Endometrial microvascular endothelial cells (primary cell): ENCODE measurements around the gene HAUS3. TPM values are rescaled to one million over a fixed set of nuclear protein-coding genes. Genes with fewer than 3 reads are reported as not detected.

Source experiments
- in situ Hi-C: cut with HindIII; loops from 2 replicates; pipeline ENCODE4 v1.10.0; 2017; ENCODE audit warnings: low sequenced_read_pairs, low pct_unique_long_range_greater_than_20kb; ENCODE audit errors: inconsistent ontology term
- total RNA-seq: library from RNA; depleted of rRNA; stranded (reverse); fragments of >200 nt; gene quantifications from one replicate; pipeline ENCODE4 v1.2.3, GENCODE V29; 2015; ENCODE audit errors: inconsistent ontology term

The HAUS3 gene
- total RNA-seq, 1 donor from 2014 or later = 19.2 TPM

DNA sequence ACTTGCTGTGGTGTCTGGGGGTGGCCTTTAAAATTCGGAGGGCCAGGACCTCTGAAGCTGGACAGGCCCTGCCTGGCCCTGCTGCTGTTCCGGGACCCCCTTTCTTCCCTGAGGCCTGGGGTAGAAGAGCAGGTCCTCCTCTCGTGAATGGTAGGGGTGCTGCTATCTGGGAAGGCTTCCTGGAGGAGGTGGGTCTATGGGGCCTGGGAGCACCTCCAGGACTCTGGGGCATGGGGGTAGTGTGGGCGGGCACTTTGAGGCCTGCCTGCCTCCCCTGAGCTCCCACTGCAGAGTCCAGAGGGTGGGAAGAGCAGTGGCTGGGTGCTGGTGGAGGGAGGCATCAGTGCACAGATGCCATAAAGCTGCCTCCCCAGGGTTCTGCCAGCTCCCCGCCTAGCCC lies 24.9 kb upstream of the HAUS3 start:
- in situ Hi-C loops = no loop called here

GRCh38 chr4:2266181-2266580 lies 24.3 kb upstream of the HAUS3 start:
- in situ Hi-C loops = no loop called here

- in situ Hi-C loops = no loop called here
Measured at GRCh38 chr4:2265113-2266110, 23.5 kb upstream of the HAUS3 start.

- in situ Hi-C loops = no loop called here
Measured at GRCh38 chr4:2264481-2265041, 22.6 kb upstream of the HAUS3 start.

GRCh38 chr4:2263926-2264321 lies 22.0 kb upstream of the HAUS3 start:
- in situ Hi-C loops = no loop called here

DNA sequence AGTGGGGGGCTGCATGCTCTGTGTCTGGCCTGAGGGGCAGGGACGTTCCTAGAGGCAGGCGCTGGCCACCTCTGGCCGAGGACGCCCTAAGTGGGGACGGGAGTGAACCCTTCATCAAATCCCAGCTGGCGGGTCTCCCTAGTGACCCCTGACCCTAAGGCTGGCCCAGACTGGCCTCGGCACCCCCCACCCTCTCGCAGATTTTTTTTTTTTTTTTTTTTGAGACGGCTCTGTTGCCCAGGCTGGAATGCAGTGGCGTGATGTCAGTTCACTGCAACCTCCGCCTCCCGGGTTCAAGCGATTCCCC lies 21.0 kb upstream of the HAUS3 start:
- in situ Hi-C loops = no loop called here

- in situ Hi-C loops = no loop called here
Measured at GRCh38 chr4:2262145-2262943, 20.4 kb upstream of the HAUS3 start.

DNA sequence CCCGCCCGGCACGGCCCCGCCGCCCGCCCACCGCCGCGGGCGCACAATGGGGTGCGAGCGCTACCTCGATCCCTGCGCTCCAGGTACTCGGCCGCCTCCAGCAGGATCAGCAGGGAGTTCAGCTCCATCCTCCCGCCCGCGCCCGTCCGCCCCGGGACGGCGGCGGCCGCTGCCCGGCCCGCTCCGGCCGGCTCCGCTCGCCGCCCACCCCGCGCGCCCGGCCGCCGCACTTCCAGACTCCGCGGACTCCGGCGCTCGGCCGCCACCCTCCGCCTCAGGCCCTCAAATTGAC lies 19.9 kb upstream of the HAUS3 start, which contains the start of gene MXD4:
Gene MXD4, minus strand, starts transcription at position 257 of the 292 bp plus-strand sequence. Its CDS starts 129 bp downstream, at position 128.
- in situ Hi-C loops = no loop called here

GRCh38 chr4:2261110-2261852 lies 19.4 kb upstream of the HAUS3 start:
- in situ Hi-C loops = no loop called here

DNA sequence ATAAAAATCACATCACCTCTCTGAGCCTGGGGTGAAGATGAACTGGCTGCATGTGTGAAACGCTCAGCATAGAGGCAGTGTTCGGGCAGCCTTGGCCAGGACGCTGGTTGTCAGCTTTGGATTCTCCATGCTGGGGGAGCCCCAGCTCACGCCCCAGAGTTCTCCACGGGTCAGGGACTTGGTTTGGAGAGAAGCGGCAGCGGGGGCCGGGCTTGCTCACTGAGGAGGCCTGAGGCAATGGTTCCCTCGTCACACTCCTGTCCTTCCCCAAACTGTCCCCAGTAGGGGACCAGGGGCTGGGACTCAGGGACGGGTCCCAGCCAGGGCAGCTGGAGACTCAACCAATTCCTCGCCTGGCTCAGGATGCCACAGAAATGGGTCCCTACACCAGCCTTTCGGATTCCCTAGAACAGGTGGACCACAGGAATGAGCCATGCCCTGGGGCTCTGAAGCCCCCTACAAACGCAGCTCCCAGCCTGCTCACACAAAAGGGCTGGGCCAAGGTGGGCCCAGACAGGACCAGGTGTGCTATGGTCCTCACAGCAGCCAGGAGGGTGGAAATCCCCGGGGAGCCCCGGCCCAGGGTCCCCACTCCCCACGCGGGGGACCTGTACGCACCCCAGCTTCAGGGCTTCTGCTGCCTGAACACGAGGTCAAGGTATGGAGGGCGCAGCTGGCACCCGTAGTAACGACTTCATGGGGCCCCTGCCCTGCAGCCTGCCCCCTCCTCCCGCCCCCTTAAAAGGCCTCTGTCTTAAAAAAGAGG lies 18.6 kb upstream of the HAUS3 start:
- in situ Hi-C loops = no loop called here

GRCh38 chr4:2259541-2260343 lies 17.8 kb upstream of the HAUS3 start:
- in situ Hi-C loops = no loop called here

GRCh38 chr4:2259036-2259540 lies 17.2 kb upstream of the HAUS3 start:
- in situ Hi-C loops = no loop called here

DNA sequence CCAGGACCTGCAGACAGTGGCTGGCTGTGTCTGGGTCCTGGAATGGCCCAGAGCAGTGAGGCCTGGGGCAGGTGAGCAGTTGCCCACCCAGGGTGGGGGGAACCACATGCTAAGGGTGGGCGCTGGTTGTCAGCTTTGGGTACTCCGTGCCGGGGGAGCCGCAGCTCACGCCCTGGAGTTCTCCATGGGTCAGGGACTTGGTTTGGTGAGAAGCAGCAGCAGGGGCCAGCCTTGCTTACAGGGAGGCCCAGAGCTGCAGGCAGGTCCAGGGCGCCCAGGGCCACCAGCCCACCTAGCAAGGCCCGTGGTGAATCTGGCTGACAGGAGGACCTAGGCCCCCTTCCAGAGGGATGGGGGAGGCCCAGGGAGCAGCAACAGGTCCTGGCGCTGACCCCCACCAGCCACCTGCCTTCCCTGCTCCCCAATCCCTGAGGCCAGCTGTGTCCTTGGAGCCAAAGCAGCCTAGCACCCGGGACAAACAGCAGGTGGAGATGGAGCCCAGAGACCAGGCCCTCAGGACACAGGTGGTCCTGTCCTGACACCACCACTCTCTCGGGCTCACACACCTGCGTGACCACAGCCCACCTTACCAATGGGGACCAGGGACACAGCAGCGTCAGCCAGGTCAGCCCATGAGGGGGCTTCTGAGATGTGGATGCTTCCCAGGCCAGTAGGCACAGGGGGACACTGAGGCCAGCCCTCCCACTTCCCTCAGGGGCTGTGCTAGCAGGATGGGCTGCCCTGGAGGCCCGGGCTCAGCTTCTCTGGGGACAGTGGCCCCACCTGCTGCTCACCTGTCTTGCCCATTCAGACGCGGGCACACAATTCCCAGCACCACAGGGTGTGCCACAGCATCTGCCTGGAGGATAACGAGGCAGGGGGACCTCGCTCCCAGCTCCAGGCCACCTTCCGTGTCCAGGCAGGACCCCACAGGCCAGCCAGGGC lies 16.4 kb upstream of the HAUS3 start:
- in situ Hi-C loops = no loop called here

DNA sequence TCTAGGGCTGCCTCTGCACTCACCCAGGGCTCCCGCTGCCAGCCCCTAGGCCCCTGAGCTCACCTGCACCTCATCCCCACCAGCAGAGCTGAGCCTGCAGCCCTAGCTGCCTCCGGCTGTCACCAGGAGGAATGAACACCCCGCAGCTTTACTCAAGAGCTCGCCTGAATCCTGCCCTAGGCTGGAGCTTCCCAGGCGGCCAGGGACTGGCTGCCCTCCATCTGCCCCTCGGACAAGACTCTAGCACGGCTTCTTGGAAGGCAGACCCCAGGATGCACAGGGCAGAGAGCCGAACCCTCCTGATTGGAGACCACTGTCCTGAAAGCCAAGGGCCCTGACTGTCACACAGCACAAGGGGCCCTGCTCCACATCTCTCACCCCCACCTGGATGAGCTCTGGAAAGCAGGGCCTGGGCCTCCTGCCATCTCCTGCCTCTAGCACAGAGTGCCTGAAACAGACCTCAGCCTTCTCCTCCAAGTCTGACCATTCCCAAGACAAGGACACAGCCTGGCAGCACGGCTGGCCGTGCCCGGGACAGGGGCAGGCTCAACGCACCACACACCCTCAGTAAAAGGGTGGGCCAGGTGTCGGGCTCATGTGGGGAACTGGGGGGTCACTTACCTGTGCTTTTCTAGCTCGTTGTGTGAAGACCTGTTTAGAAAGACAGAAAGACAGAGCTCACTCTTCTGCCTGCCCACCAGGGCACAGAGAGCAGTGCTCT lies 15.6 kb upstream of the HAUS3 start:
- in situ Hi-C loops = no loop called here

DNA sequence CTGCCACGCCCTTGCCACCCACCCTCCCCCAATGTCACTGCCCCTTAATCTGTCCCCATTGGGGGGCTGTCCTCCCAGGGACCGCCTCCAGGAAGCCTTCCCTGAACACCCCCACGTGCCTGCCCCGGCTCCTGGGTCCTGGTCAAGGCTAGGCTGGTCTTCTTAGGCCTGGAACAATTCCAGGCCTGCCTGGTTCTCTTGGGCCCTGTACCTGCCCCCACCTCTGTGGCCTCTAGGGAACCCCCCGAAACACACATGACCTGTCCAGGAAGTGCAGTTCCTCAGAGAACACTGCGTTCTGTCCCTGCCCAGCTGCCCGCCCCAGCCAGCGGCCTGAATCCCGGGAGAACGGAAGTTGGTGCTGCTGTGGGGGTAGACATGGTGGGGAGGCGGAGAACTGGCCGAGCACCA lies 14.9 kb upstream of the HAUS3 start:
- in situ Hi-C loops = no loop called here

DNA sequence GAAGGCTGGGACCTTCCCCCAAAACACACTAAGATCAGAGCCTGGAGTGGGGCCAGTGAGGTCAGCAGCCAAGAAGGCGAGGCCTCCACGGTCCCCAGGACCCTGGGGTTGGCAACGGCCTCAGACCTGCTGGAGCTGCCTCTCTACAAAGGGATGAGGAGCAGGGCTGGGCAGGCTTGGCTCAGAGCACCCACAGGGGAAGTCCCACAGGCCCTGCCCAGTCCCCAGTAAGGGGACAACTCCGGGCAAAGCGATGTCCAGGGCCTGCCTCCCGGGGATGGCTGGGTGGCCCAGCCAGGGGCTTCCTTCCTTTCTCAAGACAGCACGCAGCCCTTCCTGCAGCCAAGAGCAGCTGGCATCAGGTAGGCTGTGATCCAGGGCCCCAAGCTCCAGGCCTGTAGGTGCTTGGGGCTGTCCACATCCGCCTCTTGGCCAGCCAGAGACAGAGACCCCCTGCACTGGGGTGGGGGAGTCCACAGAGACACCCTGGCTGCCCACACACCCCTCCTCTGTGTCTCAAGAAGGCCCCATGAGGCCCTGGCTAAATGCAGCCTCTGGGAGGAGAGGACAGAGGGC lies 14.3 kb upstream of the HAUS3 start:
- in situ Hi-C loops = no loop called here
